Dedifferentiated amniotic fluid mesenchymal stem cell (primary cell): ENCODE data around the gene CIB4.

Source experiments
- DNase-seq: peaks from one replicate; pipeline ENCODE4 v3.0.0-alpha.2; 2016; ENCODE audit errors: extremely low spot score

Gene CIB4

DNA sequence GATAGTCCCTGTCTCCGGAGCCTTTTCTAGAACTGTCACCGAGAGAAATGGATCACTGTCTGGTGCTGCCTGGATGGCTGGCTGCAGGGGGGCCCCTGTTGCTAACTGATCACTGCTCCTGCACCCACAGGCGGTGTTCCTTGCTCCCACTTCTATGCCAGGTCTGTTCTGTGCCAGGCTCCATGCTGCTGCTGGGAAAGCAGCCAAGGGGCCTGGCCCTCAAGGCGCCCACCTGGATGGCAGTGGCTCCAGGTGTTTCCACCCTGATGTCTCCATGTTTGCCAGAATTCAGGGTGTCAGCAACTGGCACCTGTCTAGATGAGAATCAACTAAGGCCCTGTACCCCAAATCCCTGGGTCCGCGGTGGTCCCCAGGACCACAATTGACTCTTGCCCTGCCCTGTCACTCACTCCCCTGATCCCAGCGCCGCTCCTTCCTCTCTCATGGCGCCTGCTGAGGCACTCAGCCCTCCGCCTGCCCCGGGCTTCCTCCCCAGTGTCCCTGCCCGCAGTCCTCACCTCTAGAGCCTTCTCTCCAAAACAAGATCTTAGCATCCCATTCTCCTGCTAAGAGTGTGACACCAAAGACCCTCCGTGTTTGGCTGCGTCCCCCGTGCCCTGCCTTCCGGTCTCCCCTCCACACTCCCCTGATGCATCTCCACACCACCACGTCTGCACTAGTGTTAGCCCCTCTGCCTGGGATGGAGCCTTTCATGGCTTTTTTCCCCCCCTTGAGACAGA lies 90.7 kb downstream of the CIB4 start:
- DNase-seq = no peak

DNA sequence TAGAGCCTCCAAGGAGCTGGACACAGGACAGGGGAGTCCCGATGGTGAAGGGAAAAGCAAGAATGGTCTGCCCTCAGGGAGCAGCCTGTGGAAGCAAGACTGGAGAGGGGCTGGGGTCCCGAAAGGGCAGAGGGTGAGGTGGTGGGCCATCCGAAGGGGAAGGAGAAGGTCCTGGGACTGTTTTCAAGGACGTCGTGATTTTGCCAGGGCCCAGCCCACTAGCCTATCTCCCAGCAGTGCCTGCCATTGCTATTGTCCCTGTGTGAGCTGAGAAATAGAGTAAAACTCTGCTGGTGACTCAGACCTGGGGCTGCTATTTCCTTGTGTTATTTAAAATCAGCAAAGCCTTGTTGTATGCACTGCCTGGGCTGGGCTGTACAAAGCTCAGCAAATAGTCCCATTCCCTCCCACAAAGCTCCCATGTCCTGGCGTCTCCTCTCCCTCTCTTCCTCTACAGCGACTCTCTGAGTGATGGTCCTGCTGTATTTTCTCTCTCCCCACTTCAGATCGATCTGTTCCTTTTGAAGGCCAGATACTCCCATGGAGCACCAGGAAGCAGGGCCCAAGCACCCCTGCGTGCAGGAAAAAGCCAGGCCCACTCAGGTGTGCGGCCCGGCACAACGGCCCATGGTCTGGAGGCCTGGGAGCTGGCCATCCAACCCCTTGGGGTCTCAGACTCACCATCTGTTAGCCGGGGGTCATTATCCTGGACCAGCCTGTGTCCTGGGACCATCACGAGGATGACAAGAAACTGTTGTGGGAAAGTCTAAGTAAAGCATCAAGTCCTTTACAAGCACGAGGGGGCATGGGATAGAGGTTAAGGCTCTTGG lies 98.3 kb downstream of the CIB4 start:
- DNase-seq = no peak

DNA sequence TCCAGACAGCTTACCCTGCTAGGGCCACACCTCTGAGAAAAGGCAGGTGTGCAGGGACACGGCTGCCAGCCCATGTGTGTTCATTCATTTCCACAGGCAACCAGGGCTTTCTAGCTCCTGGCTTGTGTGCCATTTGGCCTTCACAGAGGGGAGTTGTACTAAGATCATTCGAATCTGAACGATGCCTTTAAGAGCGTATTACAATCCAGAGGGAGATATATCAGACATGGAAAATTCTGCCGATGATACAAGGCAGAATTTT lies 99.0 kb downstream of the CIB4 start:
- DNase-seq = no peak

DNA sequence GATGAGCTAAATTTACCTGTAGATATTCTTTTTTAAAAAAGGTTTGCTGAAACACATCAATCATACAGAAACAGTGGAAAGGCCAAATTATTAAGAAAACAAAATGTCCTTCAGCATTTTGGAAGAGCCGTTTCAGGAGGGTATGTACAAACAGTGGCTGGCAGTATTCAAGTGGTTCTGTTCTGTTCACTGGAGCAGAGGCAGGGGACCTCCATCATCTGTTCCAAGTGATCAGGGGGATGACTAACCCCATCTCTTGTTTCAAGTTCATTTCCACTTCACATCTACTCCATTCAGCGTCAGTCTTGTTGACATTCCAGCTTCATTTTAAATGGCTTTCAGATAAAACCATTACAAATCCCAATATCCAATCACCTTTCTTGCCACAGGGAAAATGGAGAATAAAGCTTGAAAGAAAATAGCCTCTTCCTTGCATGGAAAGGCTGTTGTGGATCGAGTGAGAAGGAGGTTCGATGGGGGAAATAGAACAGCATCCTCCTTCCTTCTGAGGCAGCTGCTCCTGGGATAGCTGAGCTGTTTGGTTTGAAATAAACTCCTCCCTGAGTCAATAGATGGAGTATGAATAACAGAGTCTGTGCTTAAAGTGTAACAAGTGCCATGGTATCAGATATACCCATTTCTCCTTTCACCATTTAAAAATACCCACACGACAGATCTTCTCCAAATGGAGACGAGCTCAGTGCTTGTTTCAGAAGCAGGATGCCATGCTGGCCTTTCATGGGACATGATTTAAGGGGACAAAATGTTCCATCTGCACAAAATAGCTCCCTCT lies 99.6 kb downstream of the CIB4 start:
- DNase-seq = no peak

DNA sequence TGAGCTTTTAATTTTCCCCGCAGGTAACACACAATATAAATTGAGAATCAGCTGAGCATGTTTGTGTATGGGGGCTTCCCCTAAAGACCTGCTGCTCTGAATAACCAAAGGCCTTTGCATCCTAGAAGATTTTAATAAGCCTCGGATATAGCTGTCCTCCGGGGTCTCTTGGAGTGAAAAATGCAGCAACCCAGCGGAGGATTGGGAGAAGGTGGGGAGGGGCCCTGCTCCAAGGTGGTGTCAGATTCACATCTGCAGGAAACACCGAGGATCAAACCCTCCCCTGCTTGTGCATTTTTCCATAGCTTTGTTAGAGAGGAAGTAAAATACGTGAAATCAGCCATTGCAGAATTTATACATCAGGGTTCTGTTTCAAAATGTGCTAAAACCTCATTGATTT lies 100.2 kb downstream of the CIB4 start:
- DNase-seq = no peak

DNA sequence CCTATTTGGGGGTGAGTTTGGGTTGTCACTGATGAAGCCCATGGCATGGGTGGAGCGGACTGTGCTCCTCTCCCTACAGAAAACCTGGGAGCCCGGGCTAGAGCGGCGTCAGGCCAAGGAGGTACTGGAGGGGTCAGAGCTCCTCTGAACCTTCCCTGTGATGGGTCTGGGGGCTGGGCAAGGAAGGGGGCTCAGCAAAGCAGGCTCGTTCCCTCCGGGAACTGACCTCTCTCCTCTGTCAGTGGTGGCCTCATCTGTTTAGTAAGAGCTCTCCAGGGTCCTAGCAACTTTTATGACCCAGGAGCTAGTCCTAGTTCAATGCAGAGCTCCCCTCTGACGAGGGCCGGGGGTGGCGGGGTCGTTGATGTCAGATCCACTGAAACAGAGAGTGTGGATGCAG lies 100.9 kb downstream of the CIB4 start:
- DNase-seq = no peak

DNA sequence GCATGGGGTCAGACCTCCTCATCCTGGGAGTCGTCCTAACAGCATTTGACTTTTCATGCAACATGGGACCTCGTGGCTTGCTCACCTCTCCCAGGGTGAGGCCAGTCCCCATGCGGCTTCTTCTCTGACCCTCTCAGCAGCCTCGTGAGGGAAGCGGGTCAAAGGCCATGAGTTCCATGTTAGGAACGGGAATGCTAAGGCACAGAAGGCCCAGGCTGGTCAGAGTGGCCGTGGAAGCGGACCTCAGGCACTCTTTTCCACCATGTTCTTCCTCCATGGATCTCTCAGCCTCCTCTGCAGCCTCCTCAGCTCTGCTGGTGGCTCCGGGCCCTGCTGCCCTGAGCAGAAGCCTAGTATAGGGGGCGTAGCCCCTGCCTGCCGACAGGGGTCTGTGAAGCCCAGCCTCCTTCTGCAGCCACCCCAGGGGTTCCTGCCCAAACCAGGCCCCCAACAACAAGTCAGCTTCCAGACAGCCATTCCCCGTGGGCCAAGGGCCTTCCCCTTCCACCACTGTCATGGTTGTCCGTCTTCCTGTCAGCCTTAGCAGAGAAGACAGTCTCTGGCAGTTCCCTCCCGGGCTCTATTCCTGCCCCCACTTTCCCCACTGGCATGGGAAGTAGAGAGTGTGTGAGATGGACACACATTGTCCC lies 103.2 kb downstream of the CIB4 start:
- no peak for DNase-seq

DNA sequence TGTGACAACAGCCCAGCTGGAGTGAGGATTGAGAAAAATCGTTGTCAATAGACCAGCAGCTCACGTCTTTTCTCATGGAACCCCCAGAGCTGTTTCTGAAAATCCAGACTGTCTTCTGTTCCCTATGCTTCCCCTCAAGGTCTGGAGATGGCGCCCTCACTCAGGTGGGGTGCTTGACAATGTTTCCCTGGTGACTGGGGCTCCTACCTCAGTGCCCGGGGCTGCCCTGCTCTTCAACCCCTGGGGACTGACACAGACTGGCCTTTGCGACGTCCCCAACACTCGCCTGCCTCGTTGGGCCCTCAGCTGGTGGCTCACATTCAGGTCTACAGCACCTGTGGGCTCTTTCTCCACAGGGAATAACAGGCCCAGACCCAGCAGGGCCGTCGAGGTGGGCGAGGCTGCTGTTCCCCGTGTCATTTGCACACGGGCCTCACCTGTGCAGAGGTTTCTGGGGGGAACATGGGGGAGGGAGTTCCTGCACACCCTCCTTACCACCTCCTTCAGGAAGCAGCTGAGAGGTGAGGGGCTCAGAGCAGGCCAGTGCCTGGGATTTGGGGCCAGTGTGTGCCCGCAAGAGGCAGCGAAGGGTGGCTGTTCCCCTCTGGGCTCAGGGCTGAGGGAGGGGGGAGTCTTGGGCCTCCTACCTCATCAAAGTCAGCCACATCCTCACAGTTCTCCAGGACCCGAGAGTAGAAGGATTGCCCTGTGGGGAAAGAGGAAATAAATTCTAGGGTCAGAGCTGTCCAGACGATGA lies 103.9 kb downstream of the CIB4 start:
- no peak for DNase-seq

DNA sequence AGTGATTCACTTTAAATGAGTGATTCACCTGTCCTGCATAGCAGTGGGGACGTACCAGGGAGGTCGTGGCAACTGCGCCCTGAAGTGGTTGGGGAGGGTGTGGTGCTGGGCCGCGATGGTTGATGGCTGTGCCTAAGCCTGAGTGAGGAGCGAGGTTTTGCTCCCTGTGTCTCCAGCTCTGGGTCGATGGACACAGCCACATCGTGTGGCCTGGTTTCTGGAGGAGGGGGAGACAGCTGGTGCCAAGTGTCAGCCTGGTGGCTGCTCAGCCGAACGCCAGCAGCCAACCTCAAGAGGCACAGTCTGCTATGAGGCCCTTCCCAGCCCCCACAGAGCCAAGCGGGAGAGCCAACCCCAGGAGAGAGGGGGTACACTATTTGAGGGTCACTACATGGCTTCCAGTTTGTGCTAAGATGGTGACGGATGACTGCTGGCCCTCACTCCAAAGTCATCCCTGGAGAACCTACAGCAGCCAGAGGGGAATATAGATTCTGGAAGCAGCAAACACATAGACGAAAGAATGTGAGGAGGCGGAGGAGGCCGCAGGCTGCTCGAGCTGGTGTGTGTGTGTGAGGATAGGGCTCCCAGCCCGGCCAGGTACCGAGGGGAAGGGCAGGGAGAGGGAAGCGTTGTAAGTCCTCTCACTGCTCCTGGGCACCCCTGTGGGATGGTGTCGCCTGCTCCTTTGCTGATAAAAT lies 104.6 kb downstream of the CIB4 start:
- no peak for DNase-seq

DNA sequence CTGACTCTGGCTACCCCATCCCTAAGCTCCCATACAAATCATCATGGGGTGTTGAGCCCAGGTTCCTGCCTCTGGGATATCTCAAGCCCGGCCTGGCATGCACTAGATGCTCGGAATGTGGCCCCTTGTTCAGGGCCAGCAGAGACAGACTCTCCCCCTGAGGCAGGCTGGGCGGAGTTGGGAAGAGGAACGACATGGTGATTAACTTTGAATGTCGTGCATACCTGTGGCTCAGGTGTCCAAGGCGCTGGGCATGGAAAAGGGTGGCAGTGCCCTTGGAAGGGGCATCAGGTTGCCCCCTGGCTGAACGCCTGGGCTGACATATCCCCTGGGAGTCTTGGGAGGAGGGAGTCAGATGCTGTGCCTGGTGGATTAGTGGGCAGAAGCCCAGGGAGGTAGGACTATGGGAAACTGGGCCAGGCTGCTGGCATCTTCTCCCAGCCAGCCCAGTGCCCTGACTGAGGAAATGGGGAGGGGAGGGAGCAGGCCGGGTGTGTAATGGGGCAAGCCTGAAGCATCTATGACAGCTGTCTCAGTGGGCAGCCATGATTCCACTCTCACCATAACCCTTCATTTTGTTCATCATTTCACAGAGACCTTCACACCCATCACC lies 105.4 kb downstream of the CIB4 start:
- DNase-seq = no peak

DNA sequence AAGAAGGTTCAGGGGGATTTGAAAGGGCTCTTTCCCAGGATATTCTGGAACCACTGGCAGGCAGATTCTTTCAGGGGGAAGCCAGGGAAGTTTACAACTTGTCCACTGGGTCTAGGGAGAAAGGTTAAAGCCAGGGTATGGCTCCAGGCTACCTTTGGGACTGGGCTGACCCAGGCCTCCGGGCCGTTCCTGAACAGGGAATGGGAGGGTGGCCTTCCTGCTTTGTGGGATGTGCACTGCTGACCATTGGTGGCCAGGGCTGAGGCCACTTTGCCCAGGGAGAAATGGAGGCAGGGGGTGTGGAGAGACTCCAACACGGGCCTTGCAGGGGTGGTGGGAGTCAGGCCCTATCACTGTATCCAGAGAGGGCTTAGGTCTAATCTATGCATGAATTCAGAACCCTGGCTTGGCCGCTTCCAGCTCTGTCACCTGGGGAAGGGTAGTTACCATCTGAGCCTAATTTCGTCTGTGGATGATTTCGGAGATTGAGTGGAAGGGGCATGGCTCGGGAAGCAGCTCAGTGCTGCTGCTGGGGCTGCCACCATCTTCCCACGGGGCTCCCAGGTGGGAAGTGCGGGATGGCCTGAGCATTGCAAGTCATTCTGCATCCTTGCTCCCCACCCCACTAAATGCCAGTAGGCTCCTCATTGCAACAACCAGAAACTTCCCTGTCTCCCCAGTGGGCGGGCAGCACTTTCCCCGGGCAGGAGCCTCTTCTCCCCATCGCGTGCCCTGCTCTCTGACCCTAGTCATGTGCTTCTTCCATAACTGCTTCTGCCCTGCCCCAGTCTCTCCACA lies 106.1 kb downstream of the CIB4 start:
- DNase-seq = no peak

DNA sequence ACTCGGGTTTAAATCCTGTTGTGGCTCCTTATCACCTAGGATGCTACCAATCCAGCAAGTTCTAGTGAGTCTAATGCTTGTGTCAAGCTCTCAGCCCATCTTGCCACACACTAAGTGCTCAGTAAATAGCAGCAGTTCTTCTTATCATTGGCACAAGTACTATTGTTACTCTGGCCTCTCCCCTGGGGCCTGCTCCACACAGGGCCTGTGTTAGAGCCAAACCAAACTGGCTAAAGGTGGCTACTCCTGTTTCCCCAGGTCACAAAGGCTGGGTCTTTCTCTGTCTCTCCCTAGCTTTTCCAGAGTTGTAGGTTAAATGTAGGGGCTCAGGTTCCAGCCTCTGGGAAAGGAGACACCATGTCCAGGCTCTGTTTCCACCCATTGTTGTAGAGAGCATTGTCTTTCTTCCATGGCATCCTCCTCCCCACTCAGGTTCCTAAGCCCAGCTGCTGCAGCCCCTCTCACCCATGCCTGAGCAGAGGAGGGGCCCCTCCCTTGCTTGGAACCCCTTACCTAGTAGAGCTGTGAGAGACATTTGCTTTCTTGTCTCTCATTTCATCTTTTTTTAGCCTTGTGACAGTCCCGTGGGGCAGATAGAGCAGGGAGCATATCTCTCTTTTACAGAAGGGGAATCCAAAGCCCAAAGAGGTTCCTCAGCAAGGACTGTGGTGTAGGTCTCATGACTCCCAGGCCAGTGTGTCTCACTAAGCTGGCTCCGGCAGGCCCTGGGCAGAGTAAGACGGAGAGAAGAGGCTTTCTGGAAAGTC lies 106.9 kb downstream of the CIB4 start:
- no peak for DNase-seq

DNA sequence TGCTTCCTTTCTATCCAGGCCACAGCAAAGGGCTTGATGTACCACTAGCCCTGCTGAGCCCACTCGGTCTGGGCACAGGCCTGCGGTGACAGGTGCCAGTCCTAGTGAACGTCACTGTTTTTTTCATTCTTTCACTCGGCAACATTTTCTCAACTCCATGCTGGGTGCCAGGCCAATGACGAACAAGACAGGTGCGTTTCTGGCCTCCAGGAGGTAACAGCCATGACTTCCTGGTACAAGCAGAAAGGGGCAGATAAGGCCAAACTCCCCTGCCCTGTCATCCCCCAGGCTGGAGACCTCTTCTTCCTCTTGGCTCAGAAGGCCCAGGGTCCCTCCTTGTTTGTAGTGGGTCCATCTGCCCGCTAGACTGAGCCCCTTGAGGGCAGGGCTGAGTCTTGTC lies 107.5 kb downstream of the CIB4 start:
- DNase-seq = no peak

DNA sequence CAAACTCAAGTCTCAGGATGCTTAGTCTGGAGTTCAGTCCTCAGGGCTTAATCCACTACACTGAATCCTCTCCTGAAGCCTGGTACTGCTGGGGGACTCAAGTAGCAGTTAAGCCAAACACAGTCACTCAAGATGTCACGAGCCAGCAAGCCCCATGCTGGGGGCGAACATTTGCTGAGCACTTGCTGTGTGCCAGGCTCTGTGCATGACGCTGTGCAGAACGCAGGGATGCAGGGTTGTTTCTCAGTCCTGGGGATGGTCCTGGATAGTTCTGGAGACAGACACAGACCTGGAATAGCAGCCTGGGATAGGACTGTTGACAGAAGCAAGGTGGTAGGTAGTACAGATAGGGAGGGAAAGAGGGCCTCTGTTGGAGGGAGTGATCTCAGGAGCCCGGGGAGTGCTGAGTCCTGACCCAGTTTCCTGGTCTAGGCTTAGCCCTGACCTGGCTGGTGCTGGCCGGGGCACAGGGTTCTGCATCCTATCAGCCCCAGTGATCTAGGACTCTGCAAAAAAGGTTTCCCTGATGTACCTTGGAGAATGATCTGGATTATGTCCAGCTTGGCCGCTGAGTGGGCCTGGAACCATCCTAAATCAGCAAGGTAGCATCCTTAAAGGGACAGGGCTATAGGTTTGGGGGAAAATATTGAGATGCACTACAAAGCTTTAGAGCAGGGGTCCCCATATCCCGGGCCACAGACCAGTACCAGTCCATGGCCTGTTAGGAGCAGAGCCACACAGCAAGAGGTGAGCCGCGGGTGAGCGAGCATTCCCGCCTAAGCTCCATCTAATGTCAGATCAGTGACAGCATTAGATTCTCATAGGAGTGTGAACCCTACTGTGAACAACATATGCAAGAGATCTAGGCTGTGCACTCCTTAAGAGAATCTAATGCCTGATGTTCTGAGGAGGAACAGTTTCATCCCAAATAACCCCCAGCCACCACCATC lies 108.6 kb downstream of the CIB4 start:
- no peak for DNase-seq
